B cell (primary cell): ENCODE measurements around the gene DCDC2C. TPM values are rescaled to one million over a fixed set of nuclear protein-coding genes. Genes with fewer than 3 reads are reported as not detected.

ENCODE experiments used
- ATAC-seq: fragments of 200-7000 bp; cut with Tn5 transposase; one replicate; pipeline ENCODE4 v1.10.0; 2021; ENCODE audit warnings: low read depth, mild to moderate bottlenecking, moderate number of reproducible peaks, moderate library complexity
- CTCF ChIA-PET: fragments of 350-600 bp; sonication (Branson Sonifier 250); formaldehyde crosslinking; loops from one replicate; lab custom pipeline; 2021; ENCODE audit warnings: antibody characterized with exemption, inconsistent platforms; lab: Charles Lee
- POLR2A ChIA-PET: fragments of 350-600 bp; sonication (Branson Sonifier 250); formaldehyde crosslinking; loops from one replicate; lab custom pipeline; 2021; ENCODE audit warnings: antibody characterized with exemption; lab: Charles Lee
- DNase-seq: peaks from one replicate; pipeline ENCODE4 v3.0.0; 2013
- H2AFZ ChIP-seq: 2 replicates; pipeline ENCODE4 v1.6.1; 2012; ENCODE audit warnings: mild to moderate bottlenecking, low read depth, low read length; ENCODE audit not compliant: insufficient read depth, poor library complexity, severe bottlenecking
- H3K27ac ChIP-seq, 2 donors: 1 replicate in 1 of 2; 2 replicates in 1 of 2; pipeline ENCODE4 v1.5.1; 2012 to 2013; ENCODE audit warnings: low read length in 2 of 2, mild to moderate bottlenecking in 2 of 2, moderate library complexity in 1 of 2
- H3K27me3 ChIP-seq, 4 experiments: fragments of 200-600 bp in 1 of 4; sonication (generic) in 1 of 4; replicated peaks in 1 of 4; 1 replicate in 2 of 4; 2 replicates in 2 of 4; pipeline versions ENCODE4 v1.6.1 to v1.7.0; 2013 to 2016; ENCODE audit warnings: low read length in 3 of 4, mild to moderate bottlenecking in 2 of 4, mixed read lengths in 1 of 4, moderate library complexity in 1 of 4; ENCODE audit not compliant: insufficient read depth in 4 of 4, control insufficient read depth in 3 of 4; ENCODE audit errors: control extremely low read depth in 1 of 4
- H3K36me3 ChIP-seq, 2 experiments: replicated peaks in 1 of 2; 1 replicate in 1 of 2; 2 replicates in 1 of 2; pipeline versions ENCODE4 v1.6.1 to v1.7.1; 2013; ENCODE audit warnings: low read length in 1 of 2; ENCODE audit not compliant: insufficient read depth in 2 of 2, control insufficient read depth in 1 of 2; ENCODE audit errors: control extremely low read depth in 1 of 2, extremely low read depth in 1 of 2
- H3K4me1 ChIP-seq, 2 donors: fragments of 200-600 bp in 1 of 2; sonication (generic) in 1 of 2; 1 replicate in 1 of 2; 2 replicates in 1 of 2; pipeline versions ENCODE4 v1.5.1 to v1.6.1; 2013 to 2017; ENCODE audit warnings: low read length in 2 of 2; ENCODE audit not compliant: control insufficient read depth in 2 of 2, insufficient read depth in 2 of 2
- H3K4me2 ChIP-seq: replicated peaks from 2 replicates; pipeline ENCODE3; 2012; ENCODE audit warnings: mild to moderate bottlenecking, low read depth, low read length; ENCODE audit not compliant: poor library complexity, severe bottlenecking
- H3K4me3 ChIP-seq, 5 experiments: fragments of 200-600 bp in 1 of 5; sonication (generic) in 1 of 5; 1 replicate in 3 of 5; 2 replicates in 2 of 5; pipeline versions ENCODE4 v1.5.1 to v1.7.0; 2011 to 2016; ENCODE audit warnings: low read length in 4 of 5, mild to moderate bottlenecking in 4 of 5, low read depth in 2 of 5, control low read depth in 1 of 5, moderate library complexity in 1 of 5; ENCODE audit not compliant: insufficient read depth in 1 of 5; ENCODE audit errors: control extremely low read depth in 1 of 5, extremely low read depth in 1 of 5
- H3K79me2 ChIP-seq: fragments of 200-600 bp; sonication (generic); one replicate; pipeline ENCODE4 v1.6.0; 2016; ENCODE audit warnings: low read length; ENCODE audit not compliant: control insufficient read depth, insufficient read depth
- H3K9ac ChIP-seq: fragments of 200-600 bp; sonication (generic); 2 replicates; pipeline ENCODE4 v1.6.1; 2017; ENCODE audit warnings: mild to moderate bottlenecking, low read length, moderate library complexity
- H3K9me3 ChIP-seq, 3 donors: one replicate each; pipeline versions ENCODE4 v1.6.1 to v1.7.1; 2013; ENCODE audit warnings: low read length in 2 of 3; ENCODE audit not compliant: control insufficient read depth in 2 of 3, insufficient read depth in 1 of 3; ENCODE audit errors: control extremely low read depth in 1 of 3
- H4K20me1 ChIP-seq: 2 replicates; pipeline ENCODE4 v1.6.0; 2012; ENCODE audit warnings: mild to moderate bottlenecking, low read length; ENCODE audit not compliant: insufficient read depth, control insufficient read depth, poor library complexity, severe bottlenecking
- H3K27ac Mint-ChIP-seq: one replicate; pipeline ENCODE4 v1.8.0; 2021; ENCODE audit warnings: mixed read lengths
- H3K27me3 Mint-ChIP-seq: one replicate; pipeline ENCODE4 v1.8.0; 2021; ENCODE audit warnings: mixed read lengths
- H3K4me1 Mint-ChIP-seq: one replicate; pipeline ENCODE4 v1.8.0; 2021; ENCODE audit warnings: mixed read lengths
- H3K4me3 Mint-ChIP-seq: one replicate; pipeline ENCODE4 v1.8.0; 2021; ENCODE audit warnings: mixed read lengths
- H3K9me3 Mint-ChIP-seq: one replicate; pipeline ENCODE4 v1.8.0; 2022; ENCODE audit warnings: mixed read lengths; ENCODE audit not compliant: insufficient read depth
- CTCF ChIP-seq: fragments of 200-600 bp; IDR thresholded peaks from one replicate; pipeline ENCODE4 v1.8.0; 2022; ENCODE audit warnings: antibody characterized with exemption, mild to moderate bottlenecking
- EZH2 ChIP-seq: IDR thresholded peaks from 2 replicates; pipeline ENCODE4 v1.6.1; 2012; ENCODE audit warnings: borderline replicate concordance, low read depth, mild to moderate bottlenecking, moderate library complexity, low read length; ENCODE audit not compliant: insufficient read depth, poor library complexity, severe bottlenecking
- WGBS: methylation state at CpG from one replicate; pipeline ENCODE4 v1.1.5; 2013; ENCODE audit warnings: missing lambda C conversion rate; ENCODE audit not compliant: insufficient coverage; 5-methylcytosine and 5-hydroxymethylcytosine counted together
- intact Hi-C: fragments of 100-400 bp; cut with micrococcal nuclease; formaldehyde crosslinking; loops from one replicate; pipeline ENCODE4 v1.10.0; 2022
- polyA plus RNA-seq: library from polyadenylated mRNA; depleted of rRNA; stranded (reverse); fragments of >200 nt; gene quantifications from 2 replicates; pipeline ENCODE4 v1.2.3, GENCODE V29; 2012
- total RNA-seq, 2 donors: library from RNA; stranded (reverse); fragments of 120-200 nt in 1 of 2; gene quantifications; 1 replicate in 1 of 2; 2 replicates in 1 of 2; pipeline versions ENCODE4 v1.2.3 to v1.2.4, GENCODE V29; 2013 to 2022

DCDC2C gene
- total and polyA plus RNA-seq, 2 donors (not counting 1 experiment from before 2014, with no cell fraction given): not detected

- intact Hi-C loops: loop anchor here (10.0 kb wide), 1 partner anchor 1770 kb away; no protein-coding TSS in a partner anchor
- POLR2A ChIA-PET: no interaction called here
Measured at GRCh38 chr2:3654531-3655225, 48.7 kb upstream of the DCDC2C start.

More at GRCh38 chr2:3654531-3655225, 48.7 kb upstream of the DCDC2C start:
- Mint-ChIP-seq H3K4me1 (peaks cover 16% of the 10 kb centered on the region), H3K27ac (no peak overlapping the region), H3K4me3 (no peak overlapping the region), H3K27me3 (no peaks in the 10 kb centered on the region), H3K9me3 (no peaks in the 10 kb centered on the region)
- no peak for TF ChIP-seq CTCF
- TF ChIP-seq EZH2: no peak
- no peaks in the 10 kb centered on the region for H3K36me3 ChIP-seq
- ATAC-seq (no peak), DNase-seq (no peak)
- H3K79me2 ChIP-seq: no peaks in the 10 kb centered on the region
- H3K9me3 ChIP-seq: no peaks in the 10 kb centered on the region
- H3K4me3 ChIP-seq: no peak overlapping the region
- no peaks in the 10 kb centered on the region for H4K20me1 ChIP-seq
- H3K4me1 ChIP-seq: peaks cover 14 to 15% of the 10 kb centered on the region in 2 donors
- peaks cover 0 to 16% (median 1%) of the 10 kb centered on the region in 4 experiments for H3K27me3 ChIP-seq
- CTCF ChIA-PET: interaction anchor here (6.8 kb wide), 1 partner anchor 230 kb away, joined by 91 read pairs; no protein-coding TSS in a partner anchor
- no peak overlapping the region for H3K4me2 ChIP-seq
- no peak overlapping the region for H3K27ac ChIP-seq
- H3K9ac ChIP-seq: no peak overlapping the region
- no peak overlapping the region for H2AFZ ChIP-seq
- WGBS: 83% methylated on average over 21 of the region's 21 CpGs
